Skin of body (tissue), 2 donors: Measurements from ENCODE around the gene EML6. TPM values are rescaled to one million over a fixed set of nuclear protein-coding genes. Genes with fewer than 3 reads are reported as not detected.
"Not testable (repeated sequence)": the region's sequence is repeated elsewhere in the genome, so short reads cannot be mapped to it uniquely, and the experiment has no call there.

Experiments
- DNase-seq: peaks from one replicate; lab custom pipeline; 2025; lab: John Stamatoyannopoulos, UW
- total RNA-seq: library from RNA; depleted of rRNA; stranded (reverse); fragments of >200 nt; gene quantifications from one replicate; pipeline ENCODE4 v1.2.3, GENCODE V29; 2014

The EML6 gene
- 2.6 TPM for total RNA-seq

GRCh38 chr2:54723131-54723995 lies at the start of gene EML6:
TSS of gene EML6 (plus strand) at chr2:54723662. CDS start at chr2:54725062, 1,400 bp downstream.
- peak; percentile 93 for DNase-seq

- DNase-seq = no peak
These were observed 48.2 kb upstream of the EML6 start for GRCh38 chr2:54675281-54675680.

- no peak for DNase-seq
These were observed 47.7 kb upstream of the EML6 start for GRCh38 chr2:54675738-54676137.

GRCh38 chr2:54676656-54677055 lies 46.8 kb upstream of the EML6 start:
- no peak for DNase-seq

- DNase-seq = no peak
These were observed 45.8 kb upstream of the EML6 start for GRCh38 chr2:54677476-54678265.

GRCh38 chr2:54678719-54679118 lies 44.7 kb upstream of the EML6 start:
- DNase-seq = no peak

- no peak for DNase-seq
These were observed 42.9 kb upstream of the EML6 start for GRCh38 chr2:54680397-54681041.

GRCh38 chr2:54681416-54681815 lies 42.0 kb upstream of the EML6 start:
- no peak for DNase-seq

GRCh38 chr2:54683596-54683995 lies 39.9 kb upstream of the EML6 start:
- no peak for DNase-seq

- DNase-seq = no peak
These were observed 38.1 kb upstream of the EML6 start for GRCh38 chr2:54685263-54685775.

GRCh38 chr2:54687595-54688152 lies 35.8 kb upstream of the EML6 start:
- DNase-seq = no peak

- no peak for DNase-seq
These were observed 31.9 kb upstream of the EML6 start for GRCh38 chr2:54691445-54692135.

- DNase-seq = no peak
These were observed 30.9 kb upstream of the EML6 start for GRCh38 chr2:54692556-54692955.

- no peak for DNase-seq
These were observed 28.1 kb upstream of the EML6 start for GRCh38 chr2:54695378-54695777.

- no peak for DNase-seq
These were observed 25.5 kb upstream of the EML6 start for GRCh38 chr2:54697934-54698333.

- not testable (repeated sequence) for DNase-seq
These were observed 24.5 kb upstream of the EML6 start for GRCh38 chr2:54698926-54699325.

GRCh38 chr2:54699665-54700064 lies 23.8 kb upstream of the EML6 start:
- DNase-seq = no peak

- no peak for DNase-seq
These were observed 22.4 kb upstream of the EML6 start for GRCh38 chr2:54701029-54701428.

GRCh38 chr2:54704238-54704637 lies 19.2 kb upstream of the EML6 start:
- DNase-seq = no peak

GRCh38 chr2:54704688-54705605 lies 18.5 kb upstream of the EML6 start:
- peak; percentile 51 for DNase-seq
